ENCODE results near the gene RNF115. TPM values are rescaled to one million over a fixed set of nuclear protein-coding genes. Genes with fewer than 3 reads are reported as not detected.

The RNF115 gene
- total RNA-seq, 3 donors from 2014 or later (not counting 1 experiment from before 2014, with no cell fraction given) = 26.7 to 31.8 (median 30.8) TPM

- no peak overlapping the region for H3K4me3 ChIP-seq (ENCODE audit: low read length)
- TF ChIP-seq CTCF (IDR thresholded peaks at IDR 0.05) = no peak
- Mint-ChIP-seq H3K4me3 (no peak overlapping the region), H3K36me3 (no peaks in the 10 kb centered on the region), H3K9me3 (no peaks in the 10 kb centered on the region), H3K27ac (no peak overlapping the region), H3K4me1 (peaks cover 23 to 28% of the 10 kb centered on the region in 2 donors), H3K27me3 (ENCODE audit: low read depth in 2 of 2) (peaks cover 0 to 2% of the 10 kb centered on the region in 2 donors)
- no peaks in the 10 kb centered on the region for H3K27me3 ChIP-seq (ENCODE audit: control insufficient read depth, insufficient read depth, low read length)
- no peaks in the 10 kb centered on the region for H3K36me3 ChIP-seq (ENCODE audit: control insufficient read depth, insufficient read depth, low read length)
- no peaks in the 10 kb centered on the region for H3K9me3 ChIP-seq (ENCODE audit: control insufficient read depth, insufficient read depth, low read length)
- WGBS (ENCODE audit: insufficient coverage) = 100% methylated on average over 2 of the region's 2 CpGs
- ATAC-seq (no peak), DNase-seq (no peak)
- H3K27ac ChIP-seq (ENCODE audit: low read length) = no peak overlapping the region
- intact Hi-C loops (cut with micrococcal nuclease) = no loop called here
- H3K4me1 ChIP-seq (ENCODE audit: control insufficient read depth, insufficient read depth, low read length) = peaks cover 16% of the 10 kb centered on the region
Observed at GRCh38 chr1:145706086-145706664, 117.7 kb downstream of the RNF115 start.

- H3K27ac Mint-ChIP-seq = no peak overlapping the region
- DNase-seq = no peak
- no peak for ATAC-seq
- Histone ChIP-seq H3K9me3 (ENCODE audit: control insufficient read depth, insufficient read depth, low read length) (no peaks in the 10 kb centered on the region), H3K4me1 (ENCODE audit: control insufficient read depth, insufficient read depth, low read length) (peaks cover 16% of the 10 kb centered on the region), H3K27me3 (ENCODE audit: control insufficient read depth, insufficient read depth, low read length) (no peaks in the 10 kb centered on the region), H3K36me3 (ENCODE audit: control insufficient read depth, insufficient read depth, low read length) (no peaks in the 10 kb centered on the region), H3K4me3 (ENCODE audit: low read length) (no peak overlapping the region), H3K27ac (ENCODE audit: low read length) (no peak overlapping the region)
- no peaks in the 10 kb centered on the region for H3K27me3 Mint-ChIP-seq (ENCODE audit: low read depth in 2 of 2)
- no peak for TF ChIP-seq CTCF (IDR thresholded peaks at IDR 0.05)
- WGBS (ENCODE audit: insufficient coverage) = 95% methylated on average over 7 of the region's 7 CpGs
- H3K36me3 Mint-ChIP-seq = no peaks in the 10 kb centered on the region
- H3K4me1 Mint-ChIP-seq = peaks cover 18 to 23% of the 10 kb centered on the region in 2 donors
- no peak overlapping the region for H3K4me3 Mint-ChIP-seq
- no peaks in the 10 kb centered on the region for H3K9me3 Mint-ChIP-seq
- intact Hi-C loops (cut with micrococcal nuclease) = no loop called here
Observed at GRCh38 chr1:145705622-145706021, 118.3 kb downstream of the RNF115 start.

GRCh38 chr1:145702826-145703225, 121.1 kb downstream of the RNF115 start:
- Mint-ChIP-seq H3K4me1 (peaks cover 9 to 17% of the 10 kb centered on the region in 2 donors), H3K4me3 (no peak overlapping the region), H3K27me3 (ENCODE audit: low read depth in 2 of 2) (no peaks in the 10 kb centered on the region), H3K36me3 (no peaks in the 10 kb centered on the region), H3K27ac (no peak overlapping the region), H3K9me3 (no peaks in the 10 kb centered on the region)
- H3K27me3 ChIP-seq (ENCODE audit: control insufficient read depth, insufficient read depth, low read length) = no peaks in the 10 kb centered on the region
- DNase-seq = no peak
- peaks cover 7% of the 10 kb centered on the region for H3K4me1 ChIP-seq (ENCODE audit: control insufficient read depth, insufficient read depth, low read length)
- no peaks in the 10 kb centered on the region for H3K36me3 ChIP-seq (ENCODE audit: control insufficient read depth, insufficient read depth, low read length)
- intact Hi-C loops (cut with micrococcal nuclease) = no loop called here
- H3K27ac ChIP-seq (ENCODE audit: low read length) = no peak overlapping the region
- H3K9me3 ChIP-seq (ENCODE audit: control insufficient read depth, insufficient read depth, low read length) = no peaks in the 10 kb centered on the region
- no peak for ATAC-seq
- WGBS (ENCODE audit: insufficient coverage) = 88% methylated on average over 7 of the region's 7 CpGs
- TF ChIP-seq CTCF (IDR thresholded peaks at IDR 0.05) = no peak
- no peak overlapping the region for H3K4me3 ChIP-seq (ENCODE audit: low read length)

- Mint-ChIP-seq H3K27ac (no peak overlapping the region), H3K27me3 (ENCODE audit: low read depth in 2 of 2) (peaks cover 0 to 3% of the 10 kb centered on the region in 2 donors), H3K9me3 (no peaks in the 10 kb centered on the region), H3K4me1 (peaks cover 6 to 17% of the 10 kb centered on the region in 2 donors), H3K4me3 (no peak overlapping the region), H3K36me3 (no peaks in the 10 kb centered on the region)
- Histone ChIP-seq H3K36me3 (ENCODE audit: control insufficient read depth, insufficient read depth, low read length) (no peaks in the 10 kb centered on the region), H3K27ac (ENCODE audit: low read length) (no peak overlapping the region), H3K4me3 (ENCODE audit: low read length) (no peak overlapping the region), H3K9me3 (ENCODE audit: control insufficient read depth, insufficient read depth, low read length) (no peaks in the 10 kb centered on the region), H3K4me1 (ENCODE audit: control insufficient read depth, insufficient read depth, low read length) (no peaks in the 10 kb centered on the region), H3K27me3 (ENCODE audit: control insufficient read depth, insufficient read depth, low read length) (no peaks in the 10 kb centered on the region)
- DNase-seq (no peak), ATAC-seq (no peak)
- intact Hi-C loops (cut with micrococcal nuclease) = no loop called here
- WGBS (ENCODE audit: insufficient coverage) = 98% methylated on average over 2 of the region's 2 CpGs
- no peak for TF ChIP-seq CTCF (IDR thresholded peaks at IDR 0.05)
Observed at GRCh38 chr1:145702052-145702451, 121.8 kb downstream of the RNF115 start.
